GM18909 (cell line): ENCODE results near the gene CNTNAP2.

Experiments used
- ATAC-seq: cut with Tn5 transposase; IDR thresholded peaks from one replicate; pipeline ENCODE4 v1.9.1; 2021; ENCODE audit warnings: mild to moderate bottlenecking; ENCODE audit not compliant: unreplicated experiment, poor library complexity

Gene CNTNAP2

GRCh38 chr7:146411975-146412374 lies 295.4 kb downstream of the CNTNAP2 start:
- no peak for ATAC-seq

- no peak for ATAC-seq
These were observed 296.2 kb downstream of the CNTNAP2 start for GRCh38 chr7:146412781-146413180.

GRCh38 chr7:146414373-146414772 lies 297.8 kb downstream of the CNTNAP2 start:
- no peak for ATAC-seq

- no peak for ATAC-seq
These were observed 298.3 kb downstream of the CNTNAP2 start for GRCh38 chr7:146414937-146415336.

- ATAC-seq = no peak
These were observed 300.6 kb downstream of the CNTNAP2 start for GRCh38 chr7:146417176-146417575.

- ATAC-seq = no peak
These were observed 306.8 kb downstream of the CNTNAP2 start for GRCh38 chr7:146423446-146423845.

GRCh38 chr7:146424084-146424483 lies 307.5 kb downstream of the CNTNAP2 start:
- ATAC-seq = no peak

GRCh38 chr7:146433501-146433900 lies 316.9 kb downstream of the CNTNAP2 start:
- ATAC-seq = no peak

- no peak for ATAC-seq
These were observed 326.5 kb downstream of the CNTNAP2 start for GRCh38 chr7:146443102-146443501.

GRCh38 chr7:146449625-146450024 lies 333.0 kb downstream of the CNTNAP2 start:
- no peak for ATAC-seq

GRCh38 chr7:146455091-146455655 lies 338.6 kb downstream of the CNTNAP2 start:
- ATAC-seq = no peak

- no peak for ATAC-seq
These were observed 362.4 kb downstream of the CNTNAP2 start for GRCh38 chr7:146479040-146479439.

GRCh38 chr7:146486519-146486918 lies 369.9 kb downstream of the CNTNAP2 start:
- no peak for ATAC-seq

GRCh38 chr7:146492017-146492416 lies 375.4 kb downstream of the CNTNAP2 start:
- ATAC-seq = no peak

- ATAC-seq = no peak
These were observed 378.5 kb downstream of the CNTNAP2 start for GRCh38 chr7:146494952-146495596.

- no peak for ATAC-seq
These were observed 380.1 kb downstream of the CNTNAP2 start for GRCh38 chr7:146496657-146497056.

GRCh38 chr7:146499970-146500369 lies 383.4 kb downstream of the CNTNAP2 start:
- ATAC-seq = no peak

GRCh38 chr7:146503844-146504243 lies 387.2 kb downstream of the CNTNAP2 start:
- no peak for ATAC-seq

GRCh38 chr7:146510088-146510680 lies 393.6 kb downstream of the CNTNAP2 start:
- no peak for ATAC-seq

- no peak for ATAC-seq
These were observed 397.7 kb downstream of the CNTNAP2 start for GRCh38 chr7:146514304-146514703.

GRCh38 chr7:146528581-146528980 lies 412.0 kb downstream of the CNTNAP2 start:
- ATAC-seq = no peak

GRCh38 chr7:146539836-146540235 lies 423.2 kb downstream of the CNTNAP2 start:
- ATAC-seq = no peak
